ENCODE measurements around the gene LIX1. TPM values are rescaled to one million over a fixed set of nuclear protein-coding genes. Genes with fewer than 3 reads are reported as not detected.
"Not testable (repeated sequence)": the region's sequence is repeated elsewhere in the genome, so short reads cannot be mapped to it uniquely, and the experiment has no call there.

Gene LIX1
- total RNA-seq, result not detected

DNA sequence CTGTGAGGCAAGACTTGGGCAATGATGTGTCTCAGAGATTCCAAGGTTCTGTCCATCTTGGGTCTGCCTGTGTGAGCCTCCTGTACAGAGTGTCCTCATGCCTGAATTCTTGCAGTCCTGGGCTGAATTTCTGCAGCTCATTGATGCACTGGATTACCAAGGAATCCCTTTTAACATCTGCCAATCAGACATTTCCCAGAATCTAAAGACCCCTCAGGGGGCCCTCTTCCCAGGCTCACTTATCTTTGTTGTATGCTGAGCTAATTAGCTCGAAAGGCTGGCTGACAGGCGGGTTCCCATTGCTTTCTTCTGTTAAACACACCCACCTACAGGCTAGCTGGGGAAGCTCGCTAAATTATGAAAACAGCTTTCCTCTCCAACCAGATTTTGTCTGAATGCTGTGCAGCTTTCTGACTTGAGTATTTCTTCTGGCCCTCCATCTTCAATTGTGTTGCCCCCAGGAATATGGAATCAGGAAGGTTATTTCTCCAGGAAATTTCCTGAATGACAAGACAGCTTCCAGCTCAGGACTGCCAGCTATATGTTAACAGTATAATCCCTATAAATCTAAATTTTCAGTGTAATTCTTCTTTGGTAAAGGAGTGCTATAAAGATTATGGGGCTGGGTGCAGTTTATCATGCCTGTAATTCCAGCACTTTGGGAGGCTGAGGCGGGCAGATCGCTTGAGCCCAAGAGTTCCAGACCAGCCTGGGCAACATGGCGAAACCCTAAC is at the start of gene LIX1:
TSS of gene LIX1 (minus strand) at position 91 of the 734 bp plus-strand sequence. CDS start at position 56, 35 bp downstream.
- DNase-seq (ENCODE audit: extremely low spot score in 2 of 2), result no peak
- no peak within 1 kb of the TSS for H3K27ac ChIP-seq
- no peaks in the 10 kb centered on the region for H3K36me3 ChIP-seq
- TF ChIP-seq, protein P1, sequence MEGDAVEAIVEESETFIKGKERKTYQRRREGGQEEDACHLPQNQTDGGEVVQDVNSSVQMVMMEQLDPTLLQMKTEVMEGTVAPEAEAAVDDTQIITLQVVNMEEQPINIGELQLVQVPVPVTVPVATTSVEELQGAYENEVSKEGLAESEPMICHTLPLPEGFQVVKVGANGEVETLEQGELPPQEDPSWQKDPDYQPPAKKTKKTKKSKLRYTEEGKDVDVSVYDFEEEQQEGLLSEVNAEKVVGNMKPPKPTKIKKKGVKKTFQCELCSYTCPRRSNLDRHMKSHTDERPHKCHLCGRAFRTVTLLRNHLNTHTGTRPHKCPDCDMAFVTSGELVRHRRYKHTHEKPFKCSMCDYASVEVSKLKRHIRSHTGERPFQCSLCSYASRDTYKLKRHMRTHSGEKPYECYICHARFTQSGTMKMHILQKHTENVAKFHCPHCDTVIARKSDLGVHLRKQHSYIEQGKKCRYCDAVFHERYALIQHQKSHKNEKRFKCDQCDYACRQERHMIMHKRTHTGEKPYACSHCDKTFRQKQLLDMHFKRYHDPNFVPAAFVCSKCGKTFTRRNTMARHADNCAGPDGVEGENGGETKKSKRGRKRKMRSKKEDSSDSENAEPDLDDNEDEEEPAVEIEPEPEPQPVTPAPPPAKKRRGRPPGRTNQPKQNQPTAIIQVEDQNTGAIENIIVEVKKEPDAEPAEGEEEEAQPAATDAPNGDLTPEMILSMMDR (IDR thresholded peaks at IDR 0.05), result peak in 2 of 3 experiments; percentile 22 to 28
- no peak for TF ChIP-seq POLR2AphosphoS5 (IDR thresholded peaks at IDR 0.05; ENCODE audit: insufficient read depth in 1 of 2, low read depth in 1 of 2)
- no peak for TF ChIP-seq POLR2A (IDR thresholded peaks at IDR 0.05)
- H3K27me3 ChIP-seq, result no peaks in the 10 kb centered on the region
- intact Hi-C loops (cut with DNase I), result no loop called here
- no peaks in the 10 kb centered on the region for H3K9me3 ChIP-seq
- no peaks in the 10 kb centered on the region for H3K4me1 ChIP-seq
- no peak within 1 kb of the TSS for H3K4me3 ChIP-seq

DNA sequence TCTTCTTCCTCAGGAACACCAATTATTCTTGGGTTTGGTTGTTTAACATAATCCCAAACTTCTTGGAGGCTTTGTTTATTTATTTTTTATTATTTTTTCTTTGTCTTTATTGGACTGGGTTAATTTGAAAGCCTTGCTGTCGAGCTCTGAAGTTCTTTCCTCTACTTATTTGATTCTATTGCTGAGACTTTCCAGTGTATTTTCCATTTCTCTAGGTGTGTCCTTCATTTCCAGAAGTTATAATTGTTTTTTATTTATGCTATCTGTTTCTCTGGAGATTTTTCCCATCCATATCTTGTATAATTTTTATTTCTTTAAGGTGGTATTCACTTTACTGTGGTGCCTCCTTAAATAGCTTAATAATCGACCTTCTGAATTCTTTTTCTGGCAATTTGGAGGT is 49.5 kb upstream of the LIX1 start:
- intact Hi-C loops (cut with DNase I), result no loop called here
- TF ChIP-seq POLR2AphosphoS5 (IDR thresholded peaks at IDR 0.05; ENCODE audit: insufficient read depth in 1 of 2, low read depth in 1 of 2), result no peak
- TF ChIP-seq, protein P1 (IDR thresholded peaks at IDR 0.05), result no peak
- no peak for TF ChIP-seq POLR2A (IDR thresholded peaks at IDR 0.05)
- no peaks in the 10 kb centered on the region for H3K4me1 ChIP-seq
- DNase-seq (ENCODE audit: extremely low spot score in 2 of 2), result no peak
- H3K27ac ChIP-seq, result no peak overlapping the region
- no peaks in the 10 kb centered on the region for H3K27me3 ChIP-seq
- H3K36me3 ChIP-seq, result no peaks in the 10 kb centered on the region
- no peaks in the 10 kb centered on the region for H3K9me3 ChIP-seq
- no peak overlapping the region for H3K4me3 ChIP-seq

DNA sequence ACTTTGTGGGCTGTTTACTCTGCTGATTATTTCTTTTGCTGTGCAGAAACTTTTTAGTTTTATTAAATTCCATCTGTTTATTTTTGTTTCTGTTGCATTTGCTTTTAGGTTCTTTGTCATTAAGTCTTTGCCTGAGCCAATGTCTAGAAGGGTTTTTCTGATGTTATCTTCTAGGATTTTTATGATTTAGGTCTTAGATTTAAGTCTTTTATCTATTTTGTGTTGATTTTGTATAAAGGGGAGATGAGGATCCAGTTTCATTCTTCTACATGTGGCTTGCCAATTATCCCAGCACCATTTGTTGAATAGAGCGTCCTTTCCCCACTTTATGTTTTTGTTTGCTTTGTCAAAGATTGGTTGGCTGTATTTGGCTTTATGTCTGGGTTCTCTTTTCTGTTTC is 47.1 kb upstream of the LIX1 start:
- H3K27ac ChIP-seq; intact Hi-C loops (cut with DNase I); DNase-seq (ENCODE audit: extremely low spot score in 2 of 2); H3K4me1 ChIP-seq; H3K4me3 ChIP-seq; H3K27me3 ChIP-seq; H3K9me3 ChIP-seq; H3K36me3 ChIP-seq: not testable (repeated sequence)

DNA sequence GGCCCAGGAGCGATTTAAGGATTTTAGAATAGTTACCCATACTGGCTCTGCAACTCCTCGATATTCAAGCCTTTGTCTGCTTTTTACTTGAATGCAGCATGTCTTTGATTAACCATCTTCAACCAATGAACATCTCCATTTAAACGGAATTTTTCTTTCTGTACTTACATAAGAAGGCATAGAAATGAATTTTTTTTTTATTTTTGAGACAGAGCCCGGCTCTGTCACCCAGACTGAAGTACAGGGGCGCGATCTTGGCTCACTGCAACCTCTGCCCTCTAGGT is 41.5 kb upstream of the LIX1 start:
- Histone ChIP-seq H3K9me3 (no peaks in the 10 kb centered on the region), H3K4me1 (peaks cover 35% of the 10 kb centered on the region), H3K27me3 (no peaks in the 10 kb centered on the region), H3K4me3 (peak overlapping the region; percentile 63 to 75), H3K27ac (peak overlapping the region; percentile 89), H3K36me3 (peaks cover 0 to under 1% of the 10 kb centered on the region in 2 donors)
- TF ChIP-seq POLR2AphosphoS5 (IDR thresholded peaks at IDR 0.05; ENCODE audit: insufficient read depth in 1 of 2, low read depth in 1 of 2) (peak in 1 of 2 donors; percentile 1), POLR2A (IDR thresholded peaks at IDR 0.05) (no peak)
- TF ChIP-seq, protein P1 (IDR thresholded peaks at IDR 0.05), result no peak
- intact Hi-C loops (cut with DNase I), result no loop called here
- DNase-seq (ENCODE audit: extremely low spot score in 2 of 2), result no peak

DNA sequence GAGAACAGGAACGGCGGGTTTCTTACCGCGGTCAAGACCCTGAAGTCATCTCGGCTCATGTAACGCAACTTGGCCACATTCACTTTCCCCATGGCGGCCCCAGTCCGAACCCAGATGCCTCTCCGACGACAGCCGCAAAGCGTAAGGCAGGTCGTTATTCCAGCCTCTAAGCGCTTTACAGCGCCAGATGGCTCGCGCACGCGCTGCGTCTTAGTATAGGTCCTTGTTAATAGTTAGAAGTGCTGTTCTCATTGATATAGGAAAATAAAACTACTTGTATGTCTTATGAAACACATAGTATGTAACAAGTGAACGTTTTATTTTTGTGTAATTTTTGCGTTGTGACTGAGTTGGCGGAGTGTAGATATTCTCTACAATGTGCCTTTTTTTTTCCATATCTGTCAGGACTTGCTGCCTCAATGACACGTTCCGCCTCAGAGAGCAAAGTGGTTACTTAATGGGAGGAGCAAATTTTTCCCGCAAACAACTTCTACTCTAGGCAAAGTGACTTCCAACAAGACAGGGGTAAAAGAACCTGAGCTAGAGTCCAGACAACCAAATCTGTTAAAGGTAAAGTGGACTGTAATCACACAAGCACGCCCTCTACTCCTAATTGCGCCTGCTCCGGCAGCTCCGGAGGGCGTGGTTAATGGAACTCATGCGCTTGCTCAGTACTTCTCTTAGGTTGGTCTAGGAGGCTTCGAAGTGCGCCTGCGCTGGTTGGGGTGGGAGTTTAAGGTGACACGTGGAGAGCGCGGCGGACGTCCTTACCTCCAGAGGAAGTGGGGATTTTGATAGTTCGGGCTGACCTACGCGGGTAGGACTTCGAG is 40.9 kb upstream of the LIX1 start, which contains the start of gene RIOK2:
TSS of gene RIOK2 (minus strand) at position 148 of the 830 bp plus-strand sequence. CDS start at position 92, 56 bp downstream.
- Histone ChIP-seq H3K4me1 (peaks cover 35% of the 10 kb centered on the region), H3K4me3 (peak within 1 kb of the TSS; percentile 63 to 75), H3K27ac (peak within 1 kb of the TSS; percentile 89), H3K36me3 (peaks cover 0 to 6% of the 10 kb centered on the region in 2 donors), H3K27me3 (no peaks in the 10 kb centered on the region), H3K9me3 (no peaks in the 10 kb centered on the region)
- TF ChIP-seq, protein P1 (IDR thresholded peaks at IDR 0.05), result no peak
- TF ChIP-seq POLR2A (IDR thresholded peaks at IDR 0.05) (peak in 1 of 2 donors; percentile 12), POLR2AphosphoS5 (IDR thresholded peaks at IDR 0.05; ENCODE audit: insufficient read depth in 1 of 2, low read depth in 1 of 2) (peak; percentile 76 to 82)
- DNase-seq (ENCODE audit: extremely low spot score in 2 of 2), result peak; percentile 94 to 96
- intact Hi-C loops (cut with DNase I), result no loop called here

All from vagina (tissue), 2 donors.